ENCODE measurements around the gene CCDC30.
"Not testable (repeated sequence)": the region's sequence is repeated elsewhere in the genome, so short reads cannot be mapped to it uniquely, and the experiment has no call there.

The CCDC30 gene

GRCh38 chr1:42442662-42443061 is 20.4 kb upstream of the CCDC30 start:
- no peak overlapping the region for H3K4me3 ChIP-seq (ENCODE audit: low read length)
- DNase-seq (ENCODE audit: low read depth, low spot score): no peak

- no peak overlapping the region for H3K4me3 ChIP-seq (ENCODE audit: low read length)
- no peak for DNase-seq (ENCODE audit: low read depth, low spot score)
Measured at GRCh38 chr1:42449256-42449655, 13.8 kb upstream of the CCDC30 start.

GRCh38 chr1:42450061-42450460 is 13.0 kb upstream of the CCDC30 start:
- H3K4me3 ChIP-seq (ENCODE audit: low read length): no peak overlapping the region
- DNase-seq (ENCODE audit: low read depth, low spot score): no peak

- no peak for DNase-seq (ENCODE audit: low read depth, low spot score)
- no peak overlapping the region for H3K4me3 ChIP-seq (ENCODE audit: low read length)
Measured at GRCh38 chr1:42453386-42453785, 9.7 kb upstream of the CCDC30 start.

- no peak overlapping the region for H3K4me3 ChIP-seq (ENCODE audit: low read length)
Measured at GRCh38 chr1:42454403-42454802, 8.7 kb upstream of the CCDC30 start.

GRCh38 chr1:42456010-42456753 is 6.9 kb upstream of the CCDC30 start, which contains the start of the genes PPCS and ZMYND12:
Gene PPCS (plus strand): TSS chr1:42456543. CDS start chr1:42456566, 23 bp downstream.
Gene ZMYND12 (minus strand): TSS chr1:42456022. CDS start chr1:42455997, 25 bp downstream.
- DNase-seq (ENCODE audit: low read depth, low spot score): peak; percentile 78
- peak within 1 kb of the TSS; percentile 73 for H3K4me3 ChIP-seq (ENCODE audit: low read length)

More at GRCh38 chr1:42454403-42454802, 8.7 kb upstream of the CCDC30 start:
- no peak for DNase-seq (ENCODE audit: low read depth, low spot score)

DNA sequence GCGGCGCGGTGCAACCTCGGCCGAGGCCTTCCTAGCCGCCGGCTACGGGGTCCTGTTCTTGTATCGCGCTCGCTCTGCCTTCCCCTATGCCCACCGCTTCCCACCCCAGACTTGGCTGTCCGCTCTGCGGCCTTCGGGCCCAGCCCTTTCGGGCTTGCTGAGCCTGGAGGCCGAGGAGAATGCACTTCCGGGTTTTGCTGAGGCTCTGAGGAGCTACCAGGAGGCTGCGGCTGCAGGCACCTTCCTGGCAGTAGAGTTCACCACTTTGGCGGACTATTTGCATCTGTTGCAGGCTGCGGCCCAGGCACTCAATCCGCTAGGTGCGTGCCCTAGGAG is 6.4 kb upstream of the CCDC30 start:
- DNase-seq (ENCODE audit: low read depth, low spot score): peak; percentile 59
- H3K4me3 ChIP-seq (ENCODE audit: low read length): peak overlapping the region; percentile 73

- DNase-seq (ENCODE audit: low read depth, low spot score): no peak
- no peak overlapping the region for H3K4me3 ChIP-seq (ENCODE audit: low read length)
Measured at GRCh38 chr1:42461196-42461595, 1.9 kb upstream of the CCDC30 start.

GRCh38 chr1:42463921-42464320 is 835 bp downstream of the CCDC30 start:
- H3K4me3 ChIP-seq (ENCODE audit: low read length): no peak overlapping the region
- no peak for DNase-seq (ENCODE audit: low read depth, low spot score)

GRCh38 chr1:42466030-42466429 is 2.9 kb downstream of the CCDC30 start:
- DNase-seq (ENCODE audit: low read depth, low spot score): no peak
- no peak overlapping the region for H3K4me3 ChIP-seq (ENCODE audit: low read length)

GRCh38 chr1:42469727-42470126 is 6.6 kb downstream of the CCDC30 start:
- no peak overlapping the region for H3K4me3 ChIP-seq (ENCODE audit: low read length)
- no peak for DNase-seq (ENCODE audit: low read depth, low spot score)

- no peak overlapping the region for H3K4me3 ChIP-seq (ENCODE audit: low read length)
- no peak for DNase-seq (ENCODE audit: low read depth, low spot score)
Measured at GRCh38 chr1:42476605-42477004, 13.5 kb downstream of the CCDC30 start.

- not testable (repeated sequence) for H3K4me3 ChIP-seq (ENCODE audit: low read length); DNase-seq (ENCODE audit: low read depth, low spot score)
Measured at GRCh38 chr1:42477354-42477753, 14.3 kb downstream of the CCDC30 start.

DNA sequence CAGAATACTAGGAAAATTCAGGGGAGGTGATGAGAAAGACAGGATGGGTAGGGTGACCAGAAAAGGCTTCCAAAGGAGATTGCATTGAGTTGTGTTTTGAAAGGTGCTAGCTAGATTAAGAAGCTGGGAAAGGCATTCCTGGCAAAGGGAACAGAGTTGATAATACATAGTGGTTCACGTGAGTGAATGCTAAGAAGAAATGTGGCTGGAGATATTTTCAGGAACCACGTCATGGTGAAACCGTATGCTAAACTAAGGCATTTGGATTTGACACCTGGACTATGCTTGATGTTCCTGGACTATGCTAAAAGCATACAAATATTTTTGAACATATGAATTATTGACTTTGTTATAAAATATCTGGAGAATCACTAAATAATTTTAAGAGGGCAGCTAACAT is 14.7 kb downstream of the CCDC30 start:
- no peak overlapping the region for H3K4me3 ChIP-seq (ENCODE audit: low read length)
- DNase-seq (ENCODE audit: low read depth, low spot score): no peak

- DNase-seq (ENCODE audit: low read depth, low spot score): no peak
Measured at GRCh38 chr1:42479621-42480020, 16.5 kb downstream of the CCDC30 start.

GRCh38 chr1:42480921-42481320 is 17.8 kb downstream of the CCDC30 start:
- DNase-seq (ENCODE audit: low read depth, low spot score): no peak
- no peak overlapping the region for H3K4me3 ChIP-seq (ENCODE audit: low read length)

More at GRCh38 chr1:42479621-42480020, 16.5 kb downstream of the CCDC30 start:
- H3K4me3 ChIP-seq (ENCODE audit: low read length): no peak overlapping the region

DNA sequence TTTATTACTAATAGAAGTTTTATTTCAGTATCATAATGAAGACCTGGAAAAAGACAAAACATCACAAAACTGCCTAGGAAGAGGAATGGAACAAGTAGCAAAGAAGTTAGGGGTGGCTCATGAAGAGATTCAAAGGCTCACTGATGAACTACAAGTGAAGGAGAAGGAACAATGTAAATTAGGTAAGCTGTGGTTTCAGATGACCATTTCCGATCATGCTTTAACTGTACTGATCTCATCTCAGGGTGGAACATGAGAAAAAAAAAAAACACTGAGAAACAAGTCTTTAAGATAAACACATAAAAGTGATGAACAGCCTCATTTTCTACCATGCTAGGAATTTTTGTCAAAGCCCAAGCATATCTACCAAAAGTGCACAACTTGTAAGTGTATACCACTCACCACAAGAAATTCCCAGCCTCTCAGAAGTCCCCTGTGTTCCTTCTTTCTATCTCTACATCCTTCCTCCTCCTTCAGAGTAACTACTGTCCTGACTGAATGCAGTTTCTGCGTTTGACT is 19.6 kb downstream of the CCDC30 start:
- no peak for DNase-seq (ENCODE audit: low read depth, low spot score)
- no peak overlapping the region for H3K4me3 ChIP-seq (ENCODE audit: low read length)

DNA sequence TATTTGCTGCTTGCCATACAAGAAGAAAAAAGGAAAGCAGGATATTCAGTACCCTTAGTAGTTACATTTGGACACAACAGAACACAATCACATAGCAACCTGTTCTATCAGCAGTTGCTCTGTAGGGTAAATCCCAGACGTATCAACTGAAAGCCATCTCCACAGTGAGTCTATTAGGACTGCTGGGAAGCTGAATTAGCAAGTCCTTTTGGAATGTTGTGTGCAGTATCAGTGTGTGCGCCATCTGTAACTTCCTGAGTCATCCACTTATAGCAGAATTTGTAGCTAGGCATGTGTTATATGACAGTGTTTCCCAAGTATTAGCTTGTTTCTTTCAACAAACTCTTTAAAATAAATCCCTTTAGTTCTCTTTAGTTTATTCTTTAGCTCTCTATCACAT is 21.3 kb downstream of the CCDC30 start:
- no peak for DNase-seq (ENCODE audit: low read depth, low spot score)
- no peak overlapping the region for H3K4me3 ChIP-seq (ENCODE audit: low read length)

GRCh38 chr1:42490237-42490636 is 27.2 kb downstream of the CCDC30 start:
- DNase-seq (ENCODE audit: low read depth, low spot score): no peak
- no peak overlapping the region for H3K4me3 ChIP-seq (ENCODE audit: low read length)

- not testable (repeated sequence) for H3K4me3 ChIP-seq (ENCODE audit: low read length); DNase-seq (ENCODE audit: low read depth, low spot score)
Measured at GRCh38 chr1:42502031-42502430, 38.9 kb downstream of the CCDC30 start.

Measured in Jurkat, Clone E6-1 (cell line).